Activated CD4-positive, alpha-beta T cell treated with anti-CD3 and anti-CD28 coated beads for 1 hour (primary cell): ENCODE measurements around the gene WWP2.

Experiments used
- DNase-seq: peaks from one replicate; pipeline ENCODE4 v3.0.0-alpha.2; 2020

The WWP2 gene

DNA sequence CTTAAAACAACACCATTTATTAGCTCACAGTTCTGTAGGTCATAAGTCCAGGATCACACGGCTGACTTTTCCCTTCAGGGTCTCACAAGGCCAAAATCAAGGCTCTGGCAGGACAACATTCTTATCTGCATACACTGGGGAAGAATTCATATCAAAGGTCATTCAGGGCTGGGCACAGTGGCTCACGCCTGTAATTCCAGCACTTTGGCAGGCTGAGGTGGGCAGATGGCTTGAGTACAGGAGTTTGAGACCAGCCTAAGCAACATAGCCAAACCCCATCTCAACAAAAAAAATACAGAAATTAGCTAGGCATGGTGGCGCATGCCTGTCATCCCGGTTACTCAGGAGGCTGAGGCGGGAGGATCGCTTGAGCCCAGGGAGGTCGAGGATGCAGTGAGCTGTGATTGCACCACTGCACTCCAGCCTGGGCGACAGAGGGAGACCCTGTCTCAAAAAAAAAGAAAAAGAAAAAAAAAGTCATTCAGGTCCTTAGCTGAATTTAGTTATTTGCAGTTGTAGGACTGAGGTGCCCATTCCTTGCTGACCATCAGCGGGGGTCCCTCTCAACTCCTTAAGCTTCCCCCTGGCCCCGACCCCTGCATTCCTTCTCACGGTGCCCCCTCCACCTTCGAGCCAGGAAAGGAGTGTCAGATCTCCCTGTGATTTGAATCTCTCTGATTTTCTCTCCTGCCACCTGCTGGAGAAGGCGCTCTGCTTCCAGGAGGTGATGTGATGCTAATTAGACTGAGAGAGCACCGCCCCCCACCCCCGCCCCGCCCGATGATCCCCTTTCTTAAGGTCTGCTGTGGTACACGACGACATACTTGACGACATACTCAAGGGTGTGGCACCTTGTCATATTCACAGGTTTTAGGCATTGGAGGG lies 97.2 kb downstream of the WWP2 start:
- no peak for DNase-seq

DNA sequence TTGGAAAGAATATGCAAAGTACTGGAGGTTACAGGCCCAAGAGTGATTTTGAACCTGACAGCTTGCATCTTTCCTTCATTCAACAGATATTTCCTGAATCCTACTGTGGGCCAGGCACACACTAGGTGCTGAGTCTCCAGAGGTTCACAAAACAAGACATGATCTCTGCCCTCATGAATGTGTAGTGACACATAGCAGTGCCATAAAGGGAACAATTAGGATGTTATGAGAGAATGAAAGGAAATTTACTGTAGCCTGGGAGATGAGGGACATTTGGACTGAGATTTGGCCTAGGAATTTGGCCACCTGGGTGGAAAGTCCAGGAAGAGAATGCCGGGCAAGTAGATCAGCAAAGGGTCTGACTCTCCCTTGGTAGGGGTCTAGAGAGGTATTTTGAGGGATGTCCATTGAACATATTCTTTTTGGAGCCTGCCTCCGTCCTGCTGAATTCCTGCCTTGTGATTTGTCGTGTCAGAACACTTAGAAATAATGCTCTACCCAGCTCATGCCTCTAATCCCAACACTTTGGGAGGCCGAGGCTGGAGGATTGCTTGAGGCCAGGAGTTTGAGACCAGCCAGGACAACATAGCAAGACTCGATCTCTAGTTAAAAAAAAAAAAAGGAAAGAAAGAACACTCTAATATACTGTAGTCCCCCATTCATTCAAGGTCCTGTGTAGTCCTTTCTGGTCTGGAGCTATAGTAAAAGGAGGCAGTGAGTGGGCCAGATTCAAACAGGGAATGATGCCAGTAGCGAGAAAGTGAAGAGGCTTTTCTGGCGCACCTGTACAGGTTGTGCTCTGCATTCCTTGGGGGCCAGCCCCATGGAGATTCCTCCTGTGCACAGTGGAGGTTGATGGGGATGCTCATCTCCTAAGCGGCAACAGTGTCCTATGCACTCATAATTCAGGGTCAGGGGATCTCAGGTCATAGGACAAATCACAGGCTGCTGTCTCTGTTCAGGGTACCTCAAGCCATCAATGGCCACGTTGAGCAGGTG lies 98.4 kb downstream of the WWP2 start:
- DNase-seq, result no peak

DNA sequence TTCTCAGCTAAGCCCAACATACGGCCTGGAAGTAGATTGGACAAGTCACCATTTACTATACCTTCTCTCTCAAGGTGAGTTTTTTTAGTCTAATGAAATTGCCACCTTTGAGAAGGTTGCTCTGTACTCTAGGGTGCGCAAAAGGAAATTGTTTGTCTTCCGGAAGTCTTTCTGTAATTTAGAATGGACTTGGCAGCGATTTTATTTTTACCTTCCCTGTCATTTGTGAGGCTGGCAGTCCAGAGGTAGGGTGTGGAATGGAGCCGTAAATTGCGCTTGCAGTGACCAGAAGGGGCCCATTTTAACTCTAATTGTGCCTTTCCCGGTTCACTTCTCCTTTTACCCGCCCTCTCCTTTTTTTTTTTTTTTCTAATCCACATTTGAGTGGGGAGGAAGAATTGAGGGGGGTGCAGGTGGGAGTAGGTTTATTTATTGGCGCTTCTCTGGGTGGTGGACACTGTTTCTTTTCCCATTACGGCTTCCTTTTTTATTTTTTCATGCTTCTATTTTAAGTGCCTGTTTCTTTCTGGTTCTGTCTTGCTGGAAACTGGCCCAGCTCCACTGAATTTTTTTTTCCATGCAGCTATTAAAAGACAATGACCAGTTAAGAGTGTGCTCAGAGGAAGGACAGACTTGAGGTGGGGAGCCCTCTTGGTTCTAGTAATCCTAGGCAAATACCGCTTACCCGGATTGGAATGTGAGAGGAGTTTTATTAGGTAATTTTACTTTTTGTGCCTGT lies 99.3 kb downstream of the WWP2 start:
- no peak for DNase-seq

DNA sequence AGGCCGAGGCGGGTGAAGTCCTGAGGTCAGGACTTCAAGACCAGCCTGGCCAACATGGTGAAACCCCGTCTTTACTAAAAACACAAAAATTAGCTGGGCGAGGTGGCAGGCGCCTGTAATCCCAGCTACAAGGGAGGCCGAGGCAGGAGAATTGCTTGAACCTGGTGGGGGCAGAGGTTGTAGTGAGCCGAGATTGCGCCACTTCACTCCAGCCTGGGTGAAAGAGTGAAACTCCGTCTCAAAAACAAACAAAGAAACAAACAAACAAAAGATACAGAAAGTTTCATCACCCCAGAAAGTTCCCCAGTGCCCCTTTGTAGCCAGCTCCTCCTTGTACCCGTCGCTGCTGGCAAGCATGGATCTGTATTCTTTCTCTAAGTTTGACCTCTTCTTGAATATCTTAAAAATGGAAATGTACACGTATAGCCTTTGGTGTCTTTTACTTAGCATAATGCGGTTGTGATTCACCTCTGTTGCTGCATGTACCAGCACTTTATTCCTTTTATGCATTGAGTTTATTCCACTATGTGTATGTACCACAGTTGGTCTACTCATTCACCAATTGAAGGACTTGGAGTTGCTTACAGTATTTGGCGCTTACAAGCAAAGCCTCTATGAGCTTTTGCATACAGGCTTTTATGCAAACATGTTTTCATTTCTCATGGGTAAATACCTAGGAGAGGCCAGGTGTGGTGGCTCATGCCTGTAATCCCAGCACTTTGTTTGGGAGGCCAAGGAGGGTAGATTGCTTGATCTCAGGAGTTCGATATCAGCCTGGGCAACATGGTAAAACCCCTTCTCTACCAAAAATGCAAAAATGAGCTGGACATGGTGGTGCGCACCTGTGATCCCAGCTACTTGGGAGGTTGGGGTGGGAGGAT lies 101.5 kb downstream of the WWP2 start:
- DNase-seq, result no peak

DNA sequence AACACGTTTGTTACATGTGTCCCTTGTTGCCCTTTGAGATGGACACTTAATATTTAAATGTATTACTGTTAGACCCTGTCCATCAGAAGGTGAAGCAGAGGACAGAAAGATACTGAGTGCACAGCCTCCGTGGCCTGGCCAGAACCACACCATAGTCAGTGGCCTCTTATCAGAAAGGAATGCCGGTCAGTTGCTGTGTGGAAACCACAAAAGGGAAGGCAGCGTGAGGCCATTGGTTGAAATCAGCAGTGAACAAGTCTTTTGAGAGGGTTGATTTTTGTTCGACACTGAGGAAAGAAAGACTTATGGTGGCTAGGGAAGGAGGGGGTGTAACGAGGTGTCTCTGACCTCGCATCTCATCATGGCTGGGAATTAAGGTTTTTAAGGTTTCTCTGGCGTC lies 103.6 kb downstream of the WWP2 start:
- DNase-seq, result no peak

DNA sequence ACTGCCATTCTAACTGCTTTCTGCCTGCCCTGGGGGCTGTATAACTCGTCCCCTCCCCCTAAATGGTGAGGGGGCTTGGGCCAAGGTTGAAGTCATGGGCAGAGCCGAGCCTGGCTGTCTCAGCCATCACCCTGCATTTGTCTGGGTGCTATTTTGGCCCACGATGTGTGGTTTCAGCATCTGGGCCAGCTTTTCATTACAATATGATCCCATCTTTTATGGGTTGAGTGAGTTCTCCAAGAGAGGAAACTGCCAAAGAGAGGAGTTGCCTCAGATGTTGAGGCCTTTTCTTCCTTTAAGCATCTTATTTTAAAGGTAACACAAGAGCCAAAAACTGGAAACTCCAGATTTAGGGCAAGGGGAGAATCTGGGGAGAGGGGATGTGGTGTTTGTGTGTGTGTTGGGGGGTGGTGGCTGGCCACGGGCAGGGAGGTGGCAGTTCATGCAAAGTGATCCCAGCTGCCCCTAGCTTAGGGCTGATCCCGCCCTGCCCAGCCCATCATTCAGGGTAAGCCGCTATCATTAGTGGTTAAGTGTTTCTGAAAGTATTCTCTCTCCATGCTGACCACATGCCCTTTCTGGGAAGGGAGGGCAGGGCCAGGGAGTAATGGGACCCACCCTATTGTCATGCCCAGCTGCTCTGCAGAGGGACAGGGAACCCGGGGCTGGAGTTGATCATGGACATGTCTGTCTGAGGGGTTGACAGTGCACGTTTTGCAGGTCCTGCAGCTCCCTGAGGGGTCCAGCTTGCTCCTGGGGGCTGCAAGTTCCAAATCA lies 105.8 kb downstream of the WWP2 start:
- DNase-seq, result no peak

- no peak for DNase-seq
Observed at GRCh38 chr16:69870761-69871160, 108.6 kb downstream of the WWP2 start.

GRCh38 chr16:69871708-69872107 lies 109.6 kb downstream of the WWP2 start:
- DNase-seq, result no peak

GRCh38 chr16:69872888-69873287 lies 110.8 kb downstream of the WWP2 start:
- DNase-seq, result no peak

DNA sequence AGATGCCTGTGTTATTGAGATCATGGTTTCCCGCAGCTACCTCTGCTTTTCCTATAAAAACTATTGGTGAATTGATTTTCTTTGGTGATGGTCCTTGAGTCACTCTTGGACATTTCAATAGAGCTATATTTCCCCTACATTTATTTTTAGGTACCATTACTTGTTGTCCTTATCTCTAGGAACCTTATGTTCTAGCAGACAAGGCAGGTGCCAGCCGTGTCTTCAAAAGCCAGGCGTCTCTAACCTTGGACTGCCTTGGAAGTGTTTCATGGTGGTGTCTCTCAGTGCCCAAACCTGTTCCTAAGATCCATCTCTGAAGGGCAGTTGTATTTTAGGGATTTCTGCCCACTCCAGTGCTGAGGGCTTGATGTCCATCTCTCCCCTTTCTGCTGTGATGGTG lies 111.7 kb downstream of the WWP2 start:
- no peak for DNase-seq

DNA sequence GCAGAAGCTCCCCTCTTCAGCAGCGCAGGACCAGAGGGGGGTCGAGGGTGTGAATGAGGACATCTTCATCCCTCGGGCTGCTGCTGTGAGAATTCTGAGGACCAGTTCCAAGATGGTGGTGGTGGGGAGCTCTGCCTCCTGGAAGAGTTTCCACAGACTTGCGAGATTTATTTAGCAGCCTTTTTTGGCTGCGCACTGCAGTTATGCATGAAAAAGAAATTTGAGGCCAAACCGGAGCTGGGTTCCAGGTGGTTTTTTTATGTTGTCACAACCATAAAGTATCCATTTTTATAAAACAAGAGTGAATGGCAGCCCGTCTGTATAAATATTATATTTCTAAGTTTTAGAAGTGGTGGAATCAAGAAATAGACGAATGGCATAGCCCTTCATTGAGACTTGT lies 112.1 kb downstream of the WWP2 start:
- no peak for DNase-seq

DNA sequence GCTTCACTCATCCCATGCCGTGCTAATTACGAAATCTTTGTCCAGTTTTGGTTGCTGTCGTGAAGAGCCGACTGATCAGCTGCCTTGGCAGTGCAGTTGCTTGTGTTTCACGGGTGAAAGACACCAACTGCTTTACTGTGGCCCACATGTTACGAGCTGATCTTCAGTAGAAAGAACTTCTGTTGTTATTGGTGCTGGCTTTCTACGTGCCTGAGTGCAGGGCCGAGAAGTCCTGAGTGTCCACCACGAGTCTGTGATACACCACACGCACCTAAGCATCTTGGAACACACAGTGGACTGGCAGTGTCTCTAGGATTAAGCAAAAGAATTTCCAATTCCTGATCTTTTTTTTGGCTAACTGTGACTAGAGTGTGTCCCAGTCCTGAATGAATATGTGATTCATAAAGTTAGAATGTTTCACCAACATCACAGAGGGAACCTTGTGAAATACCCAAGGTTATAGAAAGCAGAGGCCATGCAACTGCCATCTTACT lies 118.6 kb downstream of the WWP2 start:
- DNase-seq, result no peak

DNA sequence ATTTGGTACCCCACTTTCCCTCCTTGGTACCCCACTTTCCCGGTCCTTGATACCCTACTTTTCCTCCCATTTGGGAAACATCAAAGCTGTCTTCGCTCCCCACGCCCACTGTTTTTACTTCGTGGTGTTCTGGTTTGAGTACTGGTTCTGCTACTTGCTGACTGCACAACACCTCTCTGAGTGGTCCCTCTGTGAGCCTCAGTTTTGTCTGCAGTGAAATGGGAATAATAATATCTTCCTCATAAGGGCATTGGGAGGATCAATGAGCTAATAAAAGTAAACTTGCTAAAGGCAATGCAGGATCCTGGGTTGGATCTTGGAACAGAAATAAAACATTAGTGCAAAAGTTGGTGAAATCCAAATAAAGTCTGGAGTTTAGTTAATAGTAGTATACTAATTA lies 119.0 kb downstream of the WWP2 start:
- DNase-seq, result no peak

GRCh38 chr16:69883744-69884143 lies 121.6 kb downstream of the WWP2 start:
- no peak for DNase-seq

DNA sequence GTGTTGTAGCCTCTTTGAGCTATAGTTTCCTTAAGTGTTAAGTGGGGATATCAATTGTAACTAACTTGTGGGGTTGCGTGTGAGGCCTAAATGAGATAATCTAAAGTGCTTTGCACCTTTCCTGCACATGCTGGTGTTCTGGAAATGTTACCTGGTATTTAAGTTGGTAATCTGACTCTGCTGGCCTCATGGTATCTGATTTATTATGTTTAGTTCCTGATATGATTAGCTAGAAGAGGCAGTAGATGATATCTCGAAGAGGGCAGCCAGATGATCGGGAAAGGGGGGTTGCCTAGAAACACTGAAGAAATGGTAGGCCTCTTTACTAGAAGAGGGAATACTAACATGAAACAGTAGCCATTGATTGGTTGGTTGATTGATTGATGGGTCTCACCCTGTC lies 123.6 kb downstream of the WWP2 start:
- no peak for DNase-seq

GRCh38 chr16:69886726-69887125 lies 124.6 kb downstream of the WWP2 start:
- DNase-seq, result no peak

GRCh38 chr16:69888005-69888590 lies 126.0 kb downstream of the WWP2 start:
- no peak for DNase-seq

DNA sequence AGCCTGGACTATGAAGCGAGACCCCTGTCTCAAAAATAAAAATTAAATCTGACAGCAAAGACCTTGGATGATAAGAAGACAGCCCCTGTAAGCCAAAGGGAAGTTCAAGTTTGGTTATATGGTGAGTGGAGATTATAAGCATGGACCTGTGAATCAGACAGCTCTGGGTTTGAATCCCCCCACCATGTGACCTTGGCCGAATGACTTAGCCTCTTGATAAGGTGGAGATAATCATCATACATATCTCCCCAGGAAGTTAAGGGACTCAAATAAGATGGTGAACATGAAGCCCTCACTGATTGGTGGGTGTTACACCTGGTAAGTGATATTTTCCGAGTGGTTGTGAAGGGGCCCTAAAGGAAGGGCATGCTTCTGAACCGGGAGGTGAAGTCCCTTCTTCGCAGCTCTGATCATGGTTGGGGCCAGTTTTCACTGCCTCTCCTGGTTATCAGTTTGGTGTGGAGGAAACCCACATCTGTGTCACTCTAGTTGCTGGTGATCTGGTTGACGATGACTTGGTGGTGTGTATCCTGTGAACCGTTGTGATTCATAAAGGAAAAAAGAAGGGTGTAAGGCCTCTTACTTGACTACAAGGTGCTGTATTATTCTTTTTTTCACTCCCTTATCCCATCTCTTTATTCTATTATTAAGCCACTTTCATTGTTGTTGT lies 127.3 kb downstream of the WWP2 start:
- DNase-seq, result no peak

GRCh38 chr16:69890114-69890891 lies 128.2 kb downstream of the WWP2 start:
- no peak for DNase-seq
